ENCODE results near the gene EIF3F. TPM values are rescaled to one million over a fixed set of nuclear protein-coding genes. Genes with fewer than 3 reads are reported as not detected.

The EIF3F gene
- total and polyA plus RNA-seq, 2 donors (not counting 3 experiments of a cell fraction or from before 2014, with no cell fraction given): 411 to 436 TPM

DNA sequence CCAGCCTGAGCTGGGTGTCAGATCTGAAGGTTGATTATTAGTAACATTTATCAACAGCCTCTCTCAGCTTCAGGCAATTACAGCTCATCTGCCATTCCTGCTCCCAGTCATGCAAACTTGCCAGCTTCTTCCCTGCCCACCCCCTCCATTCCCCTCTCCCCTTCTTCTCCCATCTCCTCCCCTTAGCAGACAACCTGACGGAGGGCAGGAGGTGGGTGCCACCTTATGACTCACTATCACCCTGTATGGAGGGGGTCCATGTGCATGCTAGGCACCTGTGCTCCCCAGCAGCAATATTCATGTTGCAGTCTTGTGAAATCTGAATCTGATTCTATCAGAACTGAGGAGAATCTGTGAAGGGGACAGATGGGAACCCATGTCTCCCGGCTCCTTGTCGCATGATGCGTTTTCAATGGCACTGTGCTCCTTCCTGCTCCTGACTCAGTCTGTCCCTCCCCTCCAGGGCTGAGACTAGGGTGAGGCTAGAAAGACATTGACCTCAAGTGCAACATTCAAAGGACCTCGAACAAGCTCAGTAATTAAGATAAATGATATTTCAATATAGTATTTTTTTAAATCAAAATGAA, 47.6 kb downstream of the EIF3F start:
- H3K4me2 ChIP-seq (ENCODE audit: insufficient read depth, low read length): no peak overlapping the region
- no peaks in the 10 kb centered on the region for H3K27me3 ChIP-seq (ENCODE audit: control insufficient read depth in 2 of 2, insufficient read depth in 2 of 2, low read length in 2 of 2)
- dilution Hi-C loops (cut with MboI; ENCODE audit: extremely low pct_ligation_motif_present, low sequenced_read_pairs) (no loop called here), intact Hi-C loops (cut with micrococcal nuclease) (no loop called here)
- TF ChIP-seq EZH2 (IDR thresholded peaks at IDR 0.05; ENCODE audit: borderline replicate concordance, low read depth, low read length, severe bottlenecking) (no peak), JUN (IDR thresholded peaks at IDR 0.05; ENCODE audit: borderline replicate concordance, insufficient read depth, insufficient read length, low read depth) (no peak), MYC (IDR thresholded peaks at IDR 0.05; ENCODE audit: low read depth, low read length) (no peak), CTCF (IDR thresholded peaks at IDR 0.05; ENCODE audit: extremely low read depth in 1 of 2, insufficient read depth in 1 of 2, low read depth in 1 of 2, low read length in 2 of 2) (no peak)
- TF ChIP-seq, protein P1, sequence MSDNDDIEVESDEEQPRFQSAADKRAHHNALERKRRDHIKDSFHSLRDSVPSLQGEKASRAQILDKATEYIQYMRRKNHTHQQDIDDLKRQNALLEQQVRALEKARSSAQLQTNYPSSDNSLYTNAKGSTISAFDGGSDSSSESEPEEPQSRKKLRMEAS (IDR thresholded peaks at IDR 0.05; ENCODE audit: insufficient read depth, insufficient read length): no peak
- no peaks in the 10 kb centered on the region for H3K36me3 ChIP-seq (ENCODE audit: control insufficient read depth in 2 of 2, extremely low read depth in 1 of 2, insufficient read depth in 2 of 2, low read length in 2 of 2)
- no peaks in the 10 kb centered on the region for H3K9me3 ChIP-seq (replicated peaks; ENCODE audit: control insufficient read depth, insufficient read depth, low read length)
- FAIRE-seq: no peak
- no peaks in the 10 kb centered on the region for H3K79me2 ChIP-seq (ENCODE audit: control insufficient read depth, insufficient read depth, low read length)
- H2AFZ ChIP-seq (ENCODE audit: low read depth, low read length): no peak overlapping the region
- POLR2A ChIA-PET: no interaction called here
- H4K20me1 ChIP-seq (replicated peaks; ENCODE audit: control insufficient read depth, extremely low read depth, insufficient read depth, low read length): no peaks in the 10 kb centered on the region
- H3K4me3 ChIP-seq (replicated peaks in 1 of 3; ENCODE audit: insufficient read depth in 1 of 3, low read depth in 1 of 3, low read length in 3 of 3): no peak overlapping the region
- DNase-seq (ENCODE audit: low read depth, low spot score): no peak
- no peak overlapping the region for H3K27ac ChIP-seq (ENCODE audit: insufficient read depth, low read depth, low read length)
- CTCF ChIA-PET: interaction anchor here (2.3 to 12.3 kb wide), 6 partner anchors 10 to 61 kb away, joined by 14 to 528 read pairs (median 26); partner anchors contain the start of gene TUB
- BruUV-seq (replicated peaks): no TSS peak
- no peak overlapping the region for H3K9ac ChIP-seq (replicated peaks; ENCODE audit: extremely low read depth, insufficient read depth, low read length)
- H3K4me1 ChIP-seq (ENCODE audit: control insufficient read depth, extremely low read depth, insufficient read depth, low read length): no peaks in the 10 kb centered on the region
- H3K9me1 ChIP-seq (replicated peaks; ENCODE audit: control insufficient read depth, extremely low read depth, insufficient read depth, low read length): no peaks in the 10 kb centered on the region
